GM13977 (cell line): ENCODE data around the gene TBC1D19.

Experiments
- DNase-seq: peaks from one replicate; pipeline ENCODE4 v3.0.0; 2012; ENCODE audit warnings: low spot score
- in situ Hi-C: fragments of 300-500 bp; cut with MboI; formaldehyde crosslinking; loops from one replicate; pipeline ENCODE4 v1.12.0; 2022; ENCODE audit warnings: low sequenced_read_pairs, low pct_unique_long_range_greater_than_20kb, mixed read lengths, inconsistent platforms; ENCODE audit not compliant: unreplicated experiment
- TF ChIP-seq, protein P1 (sequence below): IDR thresholded peaks from 2 replicates; pipeline ENCODE4 v1.5.1; 2012; ENCODE audit warnings: mild to moderate bottlenecking, control low read depth; ENCODE audit not compliant: insufficient read depth; ENCODE audit errors: extremely low read depth, missing control alignments

Gene TBC1D19

DNA sequence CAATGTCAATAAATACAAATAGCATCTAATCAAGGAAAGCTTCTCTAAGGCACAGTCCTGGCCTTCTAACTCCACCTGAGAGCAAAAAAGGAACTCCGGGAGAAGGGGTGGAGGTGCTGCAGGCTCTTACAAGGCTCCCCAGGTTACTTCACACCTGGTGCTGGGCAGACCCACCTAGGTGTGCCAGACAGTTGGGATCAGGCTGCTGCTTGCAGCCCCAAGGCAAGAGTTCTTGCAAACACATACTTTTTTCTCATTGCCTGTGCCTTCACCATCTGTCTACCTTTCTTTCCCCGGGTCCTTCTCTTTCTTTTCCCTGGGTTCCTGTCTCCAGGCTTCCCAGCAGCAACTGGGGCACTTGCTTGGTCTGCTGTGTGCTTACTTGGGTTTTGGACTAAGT is 195.3 kb downstream of the TBC1D19 start:
- in situ Hi-C loops: no loop called here
- DNase-seq: no peak
- TF ChIP-seq, protein P1, sequence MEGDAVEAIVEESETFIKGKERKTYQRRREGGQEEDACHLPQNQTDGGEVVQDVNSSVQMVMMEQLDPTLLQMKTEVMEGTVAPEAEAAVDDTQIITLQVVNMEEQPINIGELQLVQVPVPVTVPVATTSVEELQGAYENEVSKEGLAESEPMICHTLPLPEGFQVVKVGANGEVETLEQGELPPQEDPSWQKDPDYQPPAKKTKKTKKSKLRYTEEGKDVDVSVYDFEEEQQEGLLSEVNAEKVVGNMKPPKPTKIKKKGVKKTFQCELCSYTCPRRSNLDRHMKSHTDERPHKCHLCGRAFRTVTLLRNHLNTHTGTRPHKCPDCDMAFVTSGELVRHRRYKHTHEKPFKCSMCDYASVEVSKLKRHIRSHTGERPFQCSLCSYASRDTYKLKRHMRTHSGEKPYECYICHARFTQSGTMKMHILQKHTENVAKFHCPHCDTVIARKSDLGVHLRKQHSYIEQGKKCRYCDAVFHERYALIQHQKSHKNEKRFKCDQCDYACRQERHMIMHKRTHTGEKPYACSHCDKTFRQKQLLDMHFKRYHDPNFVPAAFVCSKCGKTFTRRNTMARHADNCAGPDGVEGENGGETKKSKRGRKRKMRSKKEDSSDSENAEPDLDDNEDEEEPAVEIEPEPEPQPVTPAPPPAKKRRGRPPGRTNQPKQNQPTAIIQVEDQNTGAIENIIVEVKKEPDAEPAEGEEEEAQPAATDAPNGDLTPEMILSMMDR: no peak

DNA sequence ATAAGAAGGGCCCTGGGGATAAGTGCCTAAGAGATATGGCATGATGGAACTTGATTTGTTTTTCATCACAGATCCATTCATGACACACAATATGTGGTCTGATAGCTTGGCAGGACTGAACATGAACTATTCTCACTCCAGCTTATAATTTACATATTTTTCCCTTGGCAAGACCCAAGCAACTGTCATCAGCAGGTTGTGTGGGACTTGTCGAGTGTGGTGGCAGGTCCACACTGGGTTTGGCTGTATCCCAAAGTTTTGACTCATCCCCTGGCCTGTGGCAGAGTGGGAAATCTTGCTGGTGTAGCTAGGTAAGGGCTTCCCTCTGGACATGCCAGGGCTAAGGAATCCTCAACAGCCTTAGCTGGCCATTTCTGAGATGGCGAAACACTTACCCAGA is 195.8 kb downstream of the TBC1D19 start:
- no peak for DNase-seq
- TF ChIP-seq, protein P1: no peak
- in situ Hi-C loops: no loop called here

DNA sequence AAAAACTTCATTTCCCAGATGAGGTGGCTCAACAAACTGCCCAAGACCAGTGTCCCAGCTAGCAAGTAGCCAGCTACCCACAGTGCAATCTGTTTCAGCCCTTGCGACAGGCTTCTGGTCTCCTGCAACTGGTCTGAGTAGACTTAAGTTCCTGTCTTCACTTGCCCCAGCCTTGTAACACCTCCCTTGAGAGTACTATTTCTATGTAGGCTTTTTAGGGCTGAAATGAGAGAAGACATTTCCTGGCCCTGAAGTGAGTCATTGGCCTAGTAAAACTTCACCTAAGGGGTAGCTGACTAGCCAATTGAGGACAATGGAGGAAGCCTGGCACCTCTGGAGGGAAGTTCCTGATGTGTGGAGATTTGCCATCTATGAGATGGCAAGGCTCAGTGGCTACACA is 196.7 kb downstream of the TBC1D19 start:
- TF ChIP-seq, protein P1: no peak
- in situ Hi-C loops: no loop called here
- DNase-seq: no peak

DNA sequence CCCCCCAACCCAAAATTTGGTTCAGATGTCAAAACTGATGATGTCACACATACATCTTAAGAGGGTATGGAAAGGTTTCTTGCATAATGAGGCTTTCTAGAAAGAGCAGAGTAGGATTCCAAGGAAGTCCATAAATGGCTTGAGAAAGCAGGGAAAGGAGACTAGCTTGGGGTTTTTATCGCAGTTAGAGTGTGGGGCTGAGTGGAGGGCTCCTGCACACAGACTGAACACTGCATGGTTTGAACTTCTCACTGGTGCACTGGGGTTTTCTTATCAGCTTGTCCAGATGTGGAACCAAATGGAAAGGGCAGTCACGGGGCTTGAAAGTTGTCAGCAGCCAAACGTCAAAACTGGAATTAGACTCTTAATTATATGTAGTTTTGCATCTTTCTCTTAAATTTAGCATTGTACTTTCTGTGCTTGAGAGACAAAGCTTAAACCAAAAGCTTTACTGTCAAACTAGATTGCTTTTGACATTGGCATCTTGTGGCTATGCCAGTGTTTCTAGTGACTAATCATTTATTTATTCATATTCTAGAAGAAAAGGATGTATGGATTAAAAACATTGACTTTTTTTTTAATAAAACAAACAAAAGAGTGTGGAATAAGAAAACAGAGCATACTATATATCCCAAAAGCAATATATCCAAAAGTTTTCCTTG is 198.4 kb downstream of the TBC1D19 start:
- TF ChIP-seq, protein P1: no peak
- in situ Hi-C loops: no loop called here
- no peak for DNase-seq

DNA sequence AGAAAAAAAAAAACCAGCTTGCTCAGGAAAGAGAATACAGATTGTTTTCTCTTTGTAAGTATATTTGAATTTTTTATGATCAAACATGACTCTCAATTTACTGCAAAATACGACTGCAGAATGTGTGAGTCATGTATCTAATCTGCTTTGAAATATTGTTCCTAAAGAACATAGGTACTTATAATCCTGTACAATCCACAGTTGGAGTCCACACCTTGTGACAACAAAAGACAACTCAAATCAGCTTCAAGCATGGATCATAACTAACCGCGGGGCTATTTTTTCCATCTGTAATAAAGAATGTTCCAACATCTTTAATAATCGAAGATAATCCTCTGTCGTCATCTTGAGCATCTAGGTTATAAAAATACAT is 198.9 kb downstream of the TBC1D19 start:
- no peak for DNase-seq
- TF ChIP-seq, protein P1: no peak
- in situ Hi-C loops: no loop called here

DNA sequence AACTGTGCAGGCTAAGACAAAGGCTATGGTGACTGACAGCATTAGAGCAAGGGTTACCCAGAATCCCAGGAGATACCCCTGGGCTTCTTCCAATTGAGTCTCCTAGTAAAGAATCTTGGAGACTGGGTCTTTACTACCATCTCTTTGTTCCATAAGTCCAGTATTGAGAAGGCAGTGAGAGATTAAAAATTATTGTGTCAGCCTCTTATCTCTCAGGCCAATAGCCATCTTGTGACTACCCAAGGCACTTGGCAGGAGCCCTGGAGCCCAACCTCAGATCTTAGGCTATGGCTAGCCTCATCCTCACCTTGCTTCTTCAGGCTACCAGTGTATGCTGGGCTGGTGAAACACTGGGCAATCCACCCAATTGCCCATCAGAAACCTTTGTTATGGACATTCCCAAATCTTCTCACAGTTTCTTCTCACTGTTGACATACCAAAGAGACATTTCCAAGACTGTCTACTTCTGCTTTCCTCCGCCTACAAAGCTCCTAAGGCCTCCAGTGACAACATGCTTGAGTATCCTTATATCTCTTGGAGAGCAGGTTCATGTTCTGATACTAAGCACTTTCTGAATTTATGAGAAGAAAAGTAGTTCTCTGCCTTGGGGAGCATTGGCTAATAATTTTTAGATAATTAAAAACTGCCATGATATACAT is 200.5 kb downstream of the TBC1D19 start:
- in situ Hi-C loops: no loop called here
- no peak for DNase-seq
- TF ChIP-seq, protein P1: no peak
